Astrocyte (in vitro differentiated cells and primary cell): ENCODE measurements around the gene KIF2B. TPM values are rescaled to one million over a fixed set of nuclear protein-coding genes. Genes with fewer than 3 reads are reported as not detected.

Source experiments
- DNase-seq: peaks from one replicate; pipeline ENCODE4 v3.0.0-alpha.2; 2010; ENCODE audit warnings: low read depth
- FAIRE-seq: peaks from 2 replicates; lab custom pipeline; 2011; peaks lifted over from hg19 to GRCh38; lab: Jason Lieb, UNC
- H2AFZ ChIP-seq: 2 replicates; pipeline ENCODE4 v1.6.0; 2012; ENCODE audit warnings: low read depth, low read length, inconsistent platforms
- H3K27ac ChIP-seq: 2 replicates; pipeline ENCODE4 v1.5.1; 2011; ENCODE audit warnings: low read depth, low read length, inconsistent platforms
- H3K27me3 ChIP-seq: 2 replicates; pipeline ENCODE4 v1.6.0; 2011; ENCODE audit warnings: low read length, inconsistent platforms; ENCODE audit not compliant: insufficient read depth
- H3K36me3 ChIP-seq: 2 replicates; pipeline ENCODE4 v1.5.1; 2011; ENCODE audit warnings: low read length, inconsistent platforms; ENCODE audit not compliant: insufficient read depth
- H3K4me1 ChIP-seq: 2 replicates; pipeline ENCODE4 v1.5.1; 2011; ENCODE audit warnings: low read length, inconsistent platforms; ENCODE audit not compliant: insufficient read depth
- H3K4me2 ChIP-seq: 2 replicates; pipeline ENCODE4 v1.6.0; 2012; ENCODE audit warnings: low read length, inconsistent platforms
- H3K4me3 ChIP-seq: 2 replicates; pipeline ENCODE4 v1.5.1; 2011; ENCODE audit warnings: low read depth, mild to moderate bottlenecking, low read length, inconsistent platforms; ENCODE audit not compliant: insufficient read depth
- H3K79me2 ChIP-seq: 2 replicates; pipeline ENCODE4 v1.6.0; 2012; ENCODE audit warnings: mild to moderate bottlenecking, low read length, inconsistent platforms; ENCODE audit not compliant: insufficient read depth
- H3K9ac ChIP-seq: 2 replicates; pipeline ENCODE4 v1.6.0; 2012; ENCODE audit warnings: mild to moderate bottlenecking, low read length, inconsistent platforms
- H3K9me3 ChIP-seq: 2 replicates; pipeline ENCODE4 v1.5.1; 2012; ENCODE audit warnings: low read depth, mild to moderate bottlenecking, low read length, inconsistent platforms; ENCODE audit not compliant: insufficient read depth
- H4K20me1 ChIP-seq: 2 replicates; pipeline ENCODE4 v1.6.0; 2012; ENCODE audit warnings: low read length, inconsistent platforms; ENCODE audit not compliant: insufficient read depth
- H3K27ac Mint-ChIP-seq: one replicate; pipeline ENCODE4 v1.8.0; 2021; ENCODE audit warnings: mild to moderate bottlenecking, mixed read lengths; ENCODE audit not compliant: unreplicated experiment
- H3K27me3 Mint-ChIP-seq: one replicate; pipeline ENCODE4 v1.8.0; 2021; ENCODE audit warnings: low read depth, mixed read lengths; ENCODE audit not compliant: unreplicated experiment
- H3K36me3 Mint-ChIP-seq: one replicate; pipeline ENCODE4 v1.8.0; 2021; ENCODE audit warnings: low read depth, mixed read lengths; ENCODE audit not compliant: unreplicated experiment
- H3K4me1 Mint-ChIP-seq: one replicate; pipeline ENCODE4 v1.8.0; 2021; ENCODE audit warnings: low read depth, mixed read lengths; ENCODE audit not compliant: unreplicated experiment
- H3K4me3 Mint-ChIP-seq: one replicate; pipeline ENCODE4 v1.8.0; 2021; ENCODE audit warnings: mild to moderate bottlenecking, moderate library complexity, mixed read lengths; ENCODE audit not compliant: unreplicated experiment
- H3K9me3 Mint-ChIP-seq: one replicate; pipeline ENCODE4 v1.8.0; 2021; ENCODE audit warnings: mild to moderate bottlenecking, mixed read lengths; ENCODE audit not compliant: unreplicated experiment
- CTCF ChIP-seq: IDR thresholded peaks from 2 replicates; pipeline ENCODE4 v1.5.1; 2011; ENCODE audit warnings: low read depth, mild to moderate bottlenecking, inconsistent platforms, low read length, moderate library complexity; ENCODE audit not compliant: insufficient read depth
- EZH2 ChIP-seq: IDR thresholded peaks from 2 replicates; pipeline ENCODE4 v1.6.1; 2012; ENCODE audit warnings: mild to moderate bottlenecking, low read length, inconsistent platforms; ENCODE audit not compliant: insufficient read depth
- total RNA-seq: library from RNA; stranded (reverse); gene quantifications from 2 replicates; pipeline ENCODE4 v1.2.1, GENCODE V29; 2021

Gene KIF2B
- total RNA-seq, 1 donor from 2014 or later, result not detected

DNA sequence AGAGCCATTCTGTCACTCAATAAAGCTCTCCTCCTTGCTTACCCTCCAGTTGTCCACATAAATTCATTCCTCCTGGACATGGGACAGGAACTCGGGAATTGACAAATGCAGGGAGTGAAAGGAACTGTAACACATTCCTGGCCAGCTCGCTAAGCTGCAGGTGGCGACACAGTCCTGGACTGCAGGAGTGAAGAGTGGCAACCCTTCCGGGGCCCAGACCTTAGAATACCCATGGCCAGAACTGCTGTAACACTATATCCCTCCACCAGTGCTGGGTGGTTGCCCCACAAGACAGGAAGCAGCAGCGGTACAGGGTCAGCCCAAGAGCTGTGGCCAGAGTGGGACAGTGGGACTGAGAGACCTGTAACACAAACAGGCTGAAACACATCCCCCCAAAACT, 30.3 kb upstream of the KIF2B start:
- Histone ChIP-seq H3K4me2 (no peak overlapping the region), H3K27me3 (no peaks in the 10 kb centered on the region), H2AFZ (no peak overlapping the region), H3K79me2 (no peaks in the 10 kb centered on the region), H3K4me1 (no peaks in the 10 kb centered on the region), H3K9ac (no peak overlapping the region), H3K9me3 (no peaks in the 10 kb centered on the region), H3K27ac (no peak overlapping the region), H3K36me3 (no peaks in the 10 kb centered on the region), H3K4me3 (no peak overlapping the region), H4K20me1 (no peaks in the 10 kb centered on the region)
- FAIRE-seq, result no peak
- Mint-ChIP-seq H3K9me3 (no peaks in the 10 kb centered on the region), H3K4me3 (no peak overlapping the region), H3K36me3 (no peaks in the 10 kb centered on the region), H3K27ac (no peak overlapping the region), H3K27me3 (no peaks in the 10 kb centered on the region), H3K4me1 (no peaks in the 10 kb centered on the region)
- TF ChIP-seq EZH2 (no peak), CTCF (no peak)
- no peak for DNase-seq

- H3K36me3 ChIP-seq, result no peaks in the 10 kb centered on the region
- H3K27me3 Mint-ChIP-seq, result no peaks in the 10 kb centered on the region
- no peak overlapping the region for H3K27ac ChIP-seq
- H3K4me2 ChIP-seq, result no peak overlapping the region
- no peak overlapping the region for H3K4me3 Mint-ChIP-seq
- TF ChIP-seq CTCF (no peak), EZH2 (no peak)
- no peaks in the 10 kb centered on the region for H4K20me1 ChIP-seq
- no peak overlapping the region for H3K27ac Mint-ChIP-seq
- H3K4me3 ChIP-seq, result no peak overlapping the region
- no peaks in the 10 kb centered on the region for H3K27me3 ChIP-seq
- no peak for DNase-seq
- no peak overlapping the region for H3K9ac ChIP-seq
- no peaks in the 10 kb centered on the region for H3K4me1 ChIP-seq
- no peaks in the 10 kb centered on the region for H3K79me2 ChIP-seq
- no peak for FAIRE-seq
- no peaks in the 10 kb centered on the region for H3K4me1 Mint-ChIP-seq
- H3K36me3 Mint-ChIP-seq, result no peaks in the 10 kb centered on the region
- H2AFZ ChIP-seq, result no peak overlapping the region
- no peaks in the 10 kb centered on the region for H3K9me3 Mint-ChIP-seq
- no peaks in the 10 kb centered on the region for H3K9me3 ChIP-seq
Measured at GRCh38 chr17:53792997-53793396, 29.7 kb upstream of the KIF2B start.

- peaks cover 3% of the 10 kb centered on the region for H3K4me1 Mint-ChIP-seq
- H3K36me3 Mint-ChIP-seq, result no peaks in the 10 kb centered on the region
- no peaks in the 10 kb centered on the region for H3K4me1 ChIP-seq
- H3K4me3 ChIP-seq, result no peak overlapping the region
- H4K20me1 ChIP-seq, result no peaks in the 10 kb centered on the region
- H3K9me3 Mint-ChIP-seq, result no peaks in the 10 kb centered on the region
- H2AFZ ChIP-seq, result no peak overlapping the region
- FAIRE-seq (no peak), DNase-seq (no peak)
- no peak for TF ChIP-seq CTCF
- no peak for TF ChIP-seq EZH2
- no peaks in the 10 kb centered on the region for H3K9me3 ChIP-seq
- H3K4me3 Mint-ChIP-seq, result no peak overlapping the region
- H3K27me3 ChIP-seq, result no peaks in the 10 kb centered on the region
- H3K27me3 Mint-ChIP-seq, result no peaks in the 10 kb centered on the region
- no peak overlapping the region for H3K9ac ChIP-seq
- no peak overlapping the region for H3K27ac Mint-ChIP-seq
- H3K4me2 ChIP-seq, result no peak overlapping the region
- no peak overlapping the region for H3K27ac ChIP-seq
- H3K36me3 ChIP-seq, result no peaks in the 10 kb centered on the region
- H3K79me2 ChIP-seq, result no peaks in the 10 kb centered on the region
Measured at GRCh38 chr17:53794875-53795274, 27.9 kb upstream of the KIF2B start.
